Suprapubic skin (tissue), 4 donors: ENCODE results near the gene UBE3C. TPM values are rescaled to one million over a fixed set of nuclear protein-coding genes. Genes with fewer than 3 reads are reported as not detected.

Experiments used
- DNase-seq, 2 donors: peaks; one replicate each; pipeline ENCODE4 v3.0.0-alpha.2; 2019; ENCODE audit warnings: low spot score in 2 of 2
- H3K27ac ChIP-seq: fragments of 200-600 bp; sonication (generic); one replicate; pipeline ENCODE4 v1.5.1; 2019
- H3K27me3 ChIP-seq: fragments of 200-600 bp; sonication (generic); one replicate; pipeline ENCODE4 v1.5.1; 2019
- H3K36me3 ChIP-seq: fragments of 200-600 bp; sonication (generic); one replicate; pipeline ENCODE4 v1.5.1; 2019
- H3K4me1 ChIP-seq: fragments of 200-600 bp; sonication (generic); one replicate; pipeline ENCODE4 v1.5.1; 2019
- H3K4me3 ChIP-seq: fragments of 200-600 bp; sonication (generic); one replicate; pipeline ENCODE4 v1.5.1; 2019; ENCODE audit warnings: mild to moderate bottlenecking
- H3K9me3 ChIP-seq: fragments of 200-600 bp; sonication (generic); one replicate; pipeline ENCODE4 v1.5.1; 2019
- EP300 ChIP-seq: sonication (generic); formaldehyde crosslinking; IDR thresholded peaks from one replicate; pipeline ENCODE4 v1.6.1; 2017; ENCODE audit warnings: antibody characterized with exemption
- POLR2A ChIP-seq, 2 donors: fragments of 450-650 bp; IDR thresholded peaks; one replicate each; pipeline ENCODE4 v1.6.1; 2017; ENCODE audit warnings: antibody characterized with exemption in 2 of 2, mild to moderate bottlenecking in 2 of 2, moderate library complexity in 2 of 2
- POLR2AphosphoS5 ChIP-seq, 3 donors: sonication (generic); formaldehyde crosslinking; IDR thresholded peaks; one replicate each; pipeline ENCODE4 v1.6.1; 2017; ENCODE audit warnings: antibody characterized with exemption in 3 of 3
- WGBS: methylation state at CpG from one replicate; pipeline ENCODE4 v1.1.5; 2018; 5-methylcytosine and 5-hydroxymethylcytosine counted together
- total RNA-seq, 4 donors: library from RNA; depleted of rRNA; stranded (reverse); fragments of >200 nt; gene quantifications; one replicate each; pipeline ENCODE4 v1.1.0, GENCODE V29; 2016
- TF ChIP-seq, protein P1 (sequence below), 2 donors: fragments of 200-600 bp in 1 of 2; fragments of 450-650 bp in 1 of 2; sonication (generic) in 1 of 2; IDR thresholded peaks; one replicate each; pipeline ENCODE4 v1.5.1; 2016 to 2019; ENCODE audit warnings: antibody characterized with exemption in 2 of 2, mild to moderate bottlenecking in 1 of 2, moderate library complexity in 1 of 2

UBE3C gene
- total RNA-seq, 4 donors from 2014 or later, result 66.2 to 88.1 (median 77.8) TPM

DNA sequence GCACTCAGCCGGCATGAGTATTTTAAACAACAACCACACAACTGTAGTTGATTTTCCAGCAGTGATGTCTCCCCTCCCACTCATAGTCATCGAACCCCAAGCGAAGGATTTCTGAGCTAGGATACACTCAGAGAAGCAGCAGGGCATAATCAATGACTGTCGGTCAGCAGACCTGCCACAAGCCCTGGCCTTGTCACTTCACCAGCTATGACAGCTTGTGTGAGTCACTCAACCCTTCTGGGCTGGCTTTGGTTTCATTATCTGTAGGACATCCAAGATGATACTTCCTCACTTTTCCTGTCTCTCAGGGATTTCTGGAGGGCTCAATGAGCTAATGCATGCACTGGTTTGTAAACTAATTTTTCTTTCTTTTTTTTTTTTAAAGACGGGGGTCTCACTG lies 22.0 kb upstream of the UBE3C start:
- H3K4me1 ChIP-seq, result no peaks in the 10 kb centered on the region
- no peak overlapping the region for H3K4me3 ChIP-seq
- WGBS, result 87% methylated on average over 5 of the region's 5 CpGs
- no peak overlapping the region for H3K27ac ChIP-seq
- TF ChIP-seq, protein P1, sequence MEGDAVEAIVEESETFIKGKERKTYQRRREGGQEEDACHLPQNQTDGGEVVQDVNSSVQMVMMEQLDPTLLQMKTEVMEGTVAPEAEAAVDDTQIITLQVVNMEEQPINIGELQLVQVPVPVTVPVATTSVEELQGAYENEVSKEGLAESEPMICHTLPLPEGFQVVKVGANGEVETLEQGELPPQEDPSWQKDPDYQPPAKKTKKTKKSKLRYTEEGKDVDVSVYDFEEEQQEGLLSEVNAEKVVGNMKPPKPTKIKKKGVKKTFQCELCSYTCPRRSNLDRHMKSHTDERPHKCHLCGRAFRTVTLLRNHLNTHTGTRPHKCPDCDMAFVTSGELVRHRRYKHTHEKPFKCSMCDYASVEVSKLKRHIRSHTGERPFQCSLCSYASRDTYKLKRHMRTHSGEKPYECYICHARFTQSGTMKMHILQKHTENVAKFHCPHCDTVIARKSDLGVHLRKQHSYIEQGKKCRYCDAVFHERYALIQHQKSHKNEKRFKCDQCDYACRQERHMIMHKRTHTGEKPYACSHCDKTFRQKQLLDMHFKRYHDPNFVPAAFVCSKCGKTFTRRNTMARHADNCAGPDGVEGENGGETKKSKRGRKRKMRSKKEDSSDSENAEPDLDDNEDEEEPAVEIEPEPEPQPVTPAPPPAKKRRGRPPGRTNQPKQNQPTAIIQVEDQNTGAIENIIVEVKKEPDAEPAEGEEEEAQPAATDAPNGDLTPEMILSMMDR (IDR thresholded peaks at IDR 0.05), result no peak
- no peak for TF ChIP-seq EP300
- no peak for TF ChIP-seq POLR2AphosphoS5 (IDR thresholded peaks at IDR 0.05)
- no peak for TF ChIP-seq POLR2A (IDR thresholded peaks at IDR 0.05)
- H3K36me3 ChIP-seq, result no peaks in the 10 kb centered on the region
- peaks cover 12% of the 10 kb centered on the region for H3K9me3 ChIP-seq
- H3K27me3 ChIP-seq, result peaks cover 7% of the 10 kb centered on the region
- DNase-seq, result peak in 1 of 2 donors; percentile 7

DNA sequence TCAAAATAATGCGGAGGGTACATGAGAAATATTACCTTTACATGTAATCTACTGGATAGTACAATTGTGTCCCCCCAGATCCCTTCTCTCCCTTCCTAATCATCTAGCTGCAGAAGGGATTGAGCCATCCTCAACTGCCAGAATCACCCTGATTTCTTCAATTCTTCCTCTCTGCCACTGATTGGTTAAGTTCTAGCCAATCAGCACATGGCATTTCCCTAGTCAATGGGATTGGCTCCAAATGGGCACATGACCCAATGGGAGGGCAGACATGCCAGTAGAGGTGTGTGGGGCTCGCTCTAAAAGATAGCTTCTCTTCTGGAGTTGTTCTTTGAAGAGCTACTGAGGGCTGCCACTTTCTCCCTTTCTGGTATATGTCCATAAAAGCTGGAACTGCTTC lies 20.9 kb upstream of the UBE3C start:
- no peak overlapping the region for H3K4me3 ChIP-seq
- H3K9me3 ChIP-seq, result peaks cover 12% of the 10 kb centered on the region
- 100% methylated on average over 2 of the region's 2 CpGs for WGBS
- H3K27ac ChIP-seq, result no peak overlapping the region
- DNase-seq, result peak in 1 of 2 donors; percentile 12
- no peaks in the 10 kb centered on the region for H3K36me3 ChIP-seq
- H3K27me3 ChIP-seq, result no peaks in the 10 kb centered on the region
- H3K4me1 ChIP-seq, result no peaks in the 10 kb centered on the region
- TF ChIP-seq EP300 (no peak), POLR2A (IDR thresholded peaks at IDR 0.05) (no peak), POLR2AphosphoS5 (IDR thresholded peaks at IDR 0.05) (no peak)
- TF ChIP-seq, protein P1 (IDR thresholded peaks at IDR 0.05), result no peak

DNA sequence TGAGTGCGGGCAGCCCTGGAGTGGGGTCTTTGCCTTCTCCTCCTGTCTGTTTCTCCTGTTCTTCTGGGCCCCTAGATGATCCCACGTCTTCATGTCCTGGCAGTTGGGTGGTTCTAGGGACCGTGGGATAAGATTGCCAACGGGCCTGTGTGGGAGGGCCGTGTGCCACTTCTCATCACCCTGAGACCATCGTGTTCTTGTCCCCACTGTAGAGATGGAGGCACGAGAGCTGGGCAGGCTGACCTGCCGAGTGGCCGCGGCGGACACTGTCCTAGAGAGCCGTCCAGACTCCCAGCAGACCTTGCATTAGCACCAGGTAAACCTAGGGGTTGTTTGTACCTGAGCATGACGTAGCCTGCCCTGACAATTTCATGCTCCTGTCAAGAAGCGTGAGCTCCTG lies 18.5 kb upstream of the UBE3C start:
- TF ChIP-seq POLR2A (IDR thresholded peaks at IDR 0.05), result no peak
- no peak for TF ChIP-seq POLR2AphosphoS5 (IDR thresholded peaks at IDR 0.05)
- TF ChIP-seq EP300, result no peak
- TF ChIP-seq, protein P1 (IDR thresholded peaks at IDR 0.05), result no peak
- no peak overlapping the region for H3K4me3 ChIP-seq
- no peaks in the 10 kb centered on the region for H3K4me1 ChIP-seq
- no peak overlapping the region for H3K27ac ChIP-seq
- WGBS, result 89% methylated on average over 13 of the region's 14 CpGs
- no peaks in the 10 kb centered on the region for H3K36me3 ChIP-seq
- peaks cover 8% of the 10 kb centered on the region for H3K9me3 ChIP-seq
- no peak for DNase-seq
- no peaks in the 10 kb centered on the region for H3K27me3 ChIP-seq

DNA sequence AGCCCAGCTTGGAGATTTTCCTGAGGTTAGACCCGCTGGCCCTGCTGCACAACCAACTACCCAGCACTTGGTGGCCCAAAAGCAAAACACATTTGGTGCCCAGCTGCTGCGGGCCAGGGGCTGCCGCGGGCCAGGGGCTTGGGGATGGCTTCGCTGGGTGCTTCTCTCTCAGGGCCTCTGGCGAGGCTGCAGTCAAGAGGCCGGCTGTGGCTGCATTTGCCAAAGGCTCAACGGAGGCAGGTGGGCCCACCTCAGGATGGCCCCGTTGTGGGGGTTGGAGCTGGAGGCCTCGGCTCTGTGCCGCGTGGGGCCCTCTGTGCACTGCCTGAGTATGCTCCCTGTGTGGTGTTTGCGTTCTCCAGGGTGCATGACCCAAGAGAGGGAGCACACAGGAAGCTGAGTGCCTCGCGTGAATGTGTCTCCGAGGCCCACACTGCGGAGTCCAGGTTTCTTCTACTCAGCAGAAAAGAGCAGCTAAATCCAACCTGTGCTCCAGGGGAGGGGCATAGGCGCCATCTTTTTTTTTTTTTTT lies 17.5 kb upstream of the UBE3C start:
- no peak overlapping the region for H3K27ac ChIP-seq
- WGBS, result 96% methylated on average over 18 of the region's 18 CpGs
- H3K9me3 ChIP-seq, result peaks cover 8% of the 10 kb centered on the region
- H3K27me3 ChIP-seq, result no peaks in the 10 kb centered on the region
- TF ChIP-seq POLR2AphosphoS5 (IDR thresholded peaks at IDR 0.05) (no peak), POLR2A (IDR thresholded peaks at IDR 0.05) (no peak), EP300 (no peak)
- TF ChIP-seq, protein P1 (IDR thresholded peaks at IDR 0.05), result no peak
- DNase-seq, result no peak
- no peak overlapping the region for H3K4me3 ChIP-seq
- H3K36me3 ChIP-seq, result no peaks in the 10 kb centered on the region
- H3K4me1 ChIP-seq, result no peaks in the 10 kb centered on the region

DNA sequence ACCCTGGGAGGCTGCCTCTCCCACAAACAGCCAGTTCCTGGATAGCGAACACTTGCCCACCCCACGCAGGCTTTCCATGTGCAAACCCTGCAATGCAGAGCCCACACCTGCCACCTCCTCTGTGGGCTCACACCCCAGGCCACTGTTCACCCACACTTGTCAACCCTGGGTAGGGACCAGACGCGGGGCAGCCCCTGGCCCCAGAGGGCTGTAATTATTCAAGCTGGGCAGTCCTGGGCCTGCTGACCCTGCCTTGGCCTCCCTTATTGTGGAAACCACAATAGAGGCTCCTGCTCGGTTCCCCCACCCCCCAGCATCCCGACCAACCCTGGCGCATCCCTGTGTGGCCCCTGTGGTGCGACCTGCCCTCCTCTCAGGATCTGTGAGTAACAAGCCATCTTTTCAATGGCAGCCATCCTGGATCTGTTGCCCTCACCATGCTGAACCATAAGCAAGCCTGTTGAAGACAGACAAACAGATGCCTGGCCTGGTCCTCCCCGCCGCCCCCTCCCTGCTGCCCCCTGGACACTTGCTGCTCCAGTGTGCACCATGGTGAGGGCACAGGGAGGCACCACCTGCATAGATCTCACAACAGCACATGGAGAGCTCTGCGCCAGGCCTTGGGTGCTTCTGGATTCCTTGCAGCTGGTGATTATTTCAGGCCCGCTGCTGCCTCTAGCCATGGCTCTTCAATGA lies 15.8 kb upstream of the UBE3C start:
- Histone ChIP-seq H3K36me3 (no peaks in the 10 kb centered on the region), H3K27me3 (no peaks in the 10 kb centered on the region), H3K4me3 (no peak overlapping the region), H3K4me1 (no peaks in the 10 kb centered on the region), H3K27ac (no peak overlapping the region), H3K9me3 (peaks cover under 1% of the 10 kb centered on the region)
- WGBS, result 85% methylated on average over 12 of the region's 12 CpGs
- DNase-seq, result no peak
- TF ChIP-seq POLR2AphosphoS5 (IDR thresholded peaks at IDR 0.05) (no peak), EP300 (no peak), POLR2A (IDR thresholded peaks at IDR 0.05) (no peak)
- TF ChIP-seq, protein P1 (IDR thresholded peaks at IDR 0.05), result no peak
